Measurements from ENCODE around the gene OSER1. TPM values are rescaled to one million over a fixed set of nuclear protein-coding genes. Genes with fewer than 3 reads are reported as not detected.

Gene OSER1
- total and polyA plus RNA-seq, 2 of the 8 experiments (the other 6 are each of a cell fraction or from before 2014, with no cell fraction given): 24.5 to 31.8 TPM

GRCh38 chr20:44176833-44177534 lies 33.6 kb downstream of the OSER1 start:
- no peak for DNase-seq (ENCODE audit: low read depth in 1 of 2, low spot score in 2 of 2)
- H3K9ac ChIP-seq (replicated peaks in 1 of 4; ENCODE audit: extremely low read depth in 1 of 4, low read depth in 3 of 4, low read length in 3 of 4): no peak overlapping the region
- TF ChIP-seq NANOG (IDR thresholded peaks at IDR 0.05; ENCODE audit: insufficient read depth, low read depth, low read length, poor library complexity, severe bottlenecking) (no peak), SRF (IDR thresholded peaks at IDR 0.05; ENCODE audit: low read depth, low read length) (no peak), TAF1 (IDR thresholded peaks at IDR 0.05; ENCODE audit: low read depth, low read length) (no peak), SUZ12 (IDR thresholded peaks at IDR 0.05; ENCODE audit: low read length) (no peak)
- H3K79me2 ChIP-seq (ENCODE audit: control insufficient read depth in 1 of 2, insufficient read depth in 2 of 2, low read length in 2 of 2): no peaks in the 10 kb centered on the region
- H2AFZ ChIP-seq (ENCODE audit: low read length): peak overlapping the region; percentile 28; the same call in 1 of the 2 replicates
- FAIRE-seq: no peak
- no peak overlapping the region for H3K56ac ChIP-seq (replicated peaks; ENCODE audit: insufficient read length, low read depth, low read length)
- no peak overlapping the region for H2BK15ac ChIP-seq (ENCODE audit: low read length)
- H3K14ac ChIP-seq (ENCODE audit: insufficient read length): no peak overlapping the region
- no peak overlapping the region for H3K27ac ChIP-seq (ENCODE audit: low read depth, low read length)
- H4K91ac ChIP-seq (replicated peaks; ENCODE audit: insufficient read length, low read length): no peak overlapping the region
- 82% methylated on average over 14 of the region's 14 CpGs; no CpG with 5 or more reads in 1 of the 2 experiments for WGBS, 2 experiments (ENCODE audit: extremely low coverage in 1 of 2, insufficient coverage in 1 of 2, insufficient read length in 1 of 2, insufficient replicate concordance in 2 of 2, low coverage in 1 of 2, low lambda C conversion rate in 2 of 2, missing lambda C conversion rate in 1 of 2)
- no peak overlapping the region for H2AK5ac ChIP-seq (ENCODE audit: low read depth, low read length)
- H4K5ac ChIP-seq (ENCODE audit: insufficient read length, low read depth, low read length): no peak overlapping the region
- no peak overlapping the region for H3K4me3 ChIP-seq (ENCODE audit: extremely low read depth in 1 of 4, insufficient read depth in 2 of 4, low read depth in 3 of 4, low read length in 4 of 4)
- no peaks in the 10 kb centered on the region; the same call in 1 of the 2 replicates for H3K23me2 ChIP-seq (ENCODE audit: low read depth, low read length)
- no peak overlapping the region for H2BK120ac ChIP-seq (replicated peaks; ENCODE audit: low read depth, low read length)
- H3K4me1 ChIP-seq (replicated peaks in 1 of 4; ENCODE audit: control insufficient read depth in 3 of 4, insufficient read depth in 4 of 4, low read length in 3 of 4): peaks cover 0 to 6% (median 1%) of the 10 kb centered on the region in 4 experiments; a peak in 3 of 7 replicates
- H3K4ac ChIP-seq (replicated peaks; ENCODE audit: insufficient read length, low read depth, low read length): no peak overlapping the region
- H3K36me3 ChIP-seq (ENCODE audit: control insufficient read depth in 2 of 4, insufficient read depth in 4 of 4, low read length in 3 of 4): no peaks in the 10 kb centered on the region
- H2BK12ac ChIP-seq (ENCODE audit: low read depth, low read length): no peak overlapping the region
- no peak overlapping the region for H3K4me2 ChIP-seq (ENCODE audit: insufficient read depth in 1 of 2, low read depth in 2 of 2, low read length in 2 of 2)
- no peak overlapping the region for H3K18ac ChIP-seq (ENCODE audit: extremely low read depth, low read length)
- CTCF ChIA-PET (ENCODE audit: partially characterized antibody): interaction anchor here (2.1 to 17.7 kb wide), 2 partner anchors 13 to 62 kb away, joined by 9 to 512 read pairs; no protein-coding TSS in a partner anchor
- H2BK20ac ChIP-seq (ENCODE audit: low read length): no peak overlapping the region
- H3K79me1 ChIP-seq (ENCODE audit: low read depth, low read length): no peaks in the 10 kb centered on the region
- no peak overlapping the region for H2BK5ac ChIP-seq (ENCODE audit: low read depth, low read length)
- H3K23ac ChIP-seq (ENCODE audit: insufficient read length): no peak overlapping the region
- H3K27me3 ChIP-seq (replicated peaks in 1 of 4; ENCODE audit: control insufficient read depth in 3 of 4, extremely low read depth in 1 of 4, insufficient read depth in 3 of 4, low read length in 3 of 4): no peaks in the 10 kb centered on the region
- no peaks in the 10 kb centered on the region for H3K9me3 ChIP-seq (ENCODE audit: insufficient read depth in 2 of 2, low read depth in 1 of 2, low read length in 1 of 2)
- POLR2A ChIA-PET (ENCODE audit: partially characterized antibody): no interaction called here
- H4K8ac ChIP-seq (ENCODE audit: extremely low read depth, insufficient read depth, low read length): no peak overlapping the region; the same call in 1 of the 2 replicates
- H4K20me1 ChIP-seq (replicated peaks in 1 of 2; ENCODE audit: control insufficient read depth in 1 of 2, insufficient read depth in 2 of 2, low read length in 2 of 2): no peaks in the 10 kb centered on the region
